Smooth muscle cell (in vitro differentiated cells): Measurements from ENCODE around the gene ARF5. TPM values are rescaled to one million over a fixed set of nuclear protein-coding genes. Genes with fewer than 3 reads are reported as not detected.
A peak's percentile ranks its signal among the peaks of the same experiment; 100 is the strongest.

ENCODE experiments used
- DNase-seq: peaks from one replicate; lab custom pipeline; 2025; ENCODE audit not compliant: unreplicated experiment; lab: John Stamatoyannopoulos, UW
- H2AFZ ChIP-seq: fragments of 200-600 bp; sonication (generic); 2 replicates; pipeline ENCODE4 v1.6.0; 2016; ENCODE audit warnings: antibody characterized with exemption, low read depth, mild to moderate bottlenecking
- H3F3A ChIP-seq: fragments of 200-600 bp; sonication (generic); 2 replicates; pipeline ENCODE4 v1.6.0; 2017; ENCODE audit warnings: antibody characterized with exemption, low read depth
- H3K27ac ChIP-seq: fragments of 200-600 bp; sonication (generic); 2 replicates; pipeline ENCODE4 v1.5.1; 2016; ENCODE audit warnings: low read depth, mild to moderate bottlenecking
- H3K27me3 ChIP-seq: fragments of 200-600 bp; sonication (generic); 2 replicates; pipeline ENCODE4 v1.6.1; 2016; ENCODE audit warnings: low read depth, mild to moderate bottlenecking
- H3K36me3 ChIP-seq: fragments of 200-600 bp; sonication (generic); 2 replicates; pipeline ENCODE4 v1.5.1; 2016; ENCODE audit warnings: low read depth
- H3K4me1 ChIP-seq: fragments of 200-600 bp; sonication (generic); 2 replicates; pipeline ENCODE4 v1.5.1; 2016; ENCODE audit warnings: low read depth
- H3K4me2 ChIP-seq: fragments of 200-600 bp; sonication (generic); 2 replicates; pipeline ENCODE4 v1.6.0; 2016; ENCODE audit warnings: mild to moderate bottlenecking
- H3K4me3 ChIP-seq: fragments of 200-600 bp; sonication (generic); 2 replicates; pipeline ENCODE4 v1.5.1; 2016; ENCODE audit warnings: mild to moderate bottlenecking
- H3K79me2 ChIP-seq: fragments of 200-600 bp; sonication (generic); 2 replicates; pipeline ENCODE4 v1.6.0; 2016; ENCODE audit warnings: low read depth, mild to moderate bottlenecking
- H3K9ac ChIP-seq: fragments of 200-600 bp; sonication (generic); 2 replicates; pipeline ENCODE4 v1.6.0; 2016; ENCODE audit warnings: low read depth
- H3K9me3 ChIP-seq: fragments of 200-600 bp; sonication (generic); replicated peaks from 2 replicates; pipeline ENCODE4 v1.5.1; 2016; ENCODE audit warnings: low read depth
- H4K20me1 ChIP-seq: fragments of 200-600 bp; sonication (generic); 2 replicates; pipeline ENCODE4 v1.6.0; 2016; ENCODE audit warnings: low read depth
- CTCF ChIP-seq: fragments of 200-600 bp; sonication (generic); IDR thresholded peaks from 2 replicates; pipeline ENCODE4 v1.5.1; 2017; ENCODE audit warnings: borderline replicate concordance, mild to moderate bottlenecking, antibody characterized with exemption; ENCODE audit not compliant: insufficient read depth, poor library complexity, severe bottlenecking
- WGBS: methylation state at CpG from one replicate; pipeline ENCODE4 v1.1.7; 2016; ENCODE audit warnings: low lambda C conversion rate; 5-methylcytosine and 5-hydroxymethylcytosine counted together
- polyA plus RNA-seq: library from polyadenylated mRNA; unstranded; fragments of >200 nt; fragmentation: Nextera tagmentation; extraction: Ambion mirVana; gene quantifications from 2 replicates; pipeline ENCODE4 v1.2.1, GENCODE V29; 2016
- total RNA-seq: library from RNA; depleted of rRNA; stranded (reverse); fragments of >200 nt; gene quantifications from 2 replicates; pipeline ENCODE4 v1.2.3, GENCODE V29; 2014

The ARF5 gene
- total and polyA plus RNA-seq, 2 experiments from 2014 or later: 196 to 219 TPM

- H3K9ac ChIP-seq: no peak overlapping the region
- no peak overlapping the region for H2AFZ ChIP-seq
- H3K4me3 ChIP-seq: no peak overlapping the region
- 77% methylated on average over 1 of the region's 1 CpG for WGBS
- H3K4me1 ChIP-seq: peaks cover 14% of the 10 kb centered on the region
- H3F3A ChIP-seq: no peaks in the 10 kb centered on the region
- peaks cover 58% of the 10 kb centered on the region for H4K20me1 ChIP-seq
- no peak overlapping the region for H3K27ac ChIP-seq
- no peaks in the 10 kb centered on the region for H3K9me3 ChIP-seq
- no peak for DNase-seq
- H3K27me3 ChIP-seq: no peaks in the 10 kb centered on the region
- H3K79me2 ChIP-seq: peaks cover 28% of the 10 kb centered on the region
- TF ChIP-seq CTCF: no peak
- no peak overlapping the region for H3K4me2 ChIP-seq
- no peaks in the 10 kb centered on the region for H3K36me3 ChIP-seq
Observed at GRCh38 chr7:127581716-127582115, 6.5 kb upstream of the ARF5 start.

DNA sequence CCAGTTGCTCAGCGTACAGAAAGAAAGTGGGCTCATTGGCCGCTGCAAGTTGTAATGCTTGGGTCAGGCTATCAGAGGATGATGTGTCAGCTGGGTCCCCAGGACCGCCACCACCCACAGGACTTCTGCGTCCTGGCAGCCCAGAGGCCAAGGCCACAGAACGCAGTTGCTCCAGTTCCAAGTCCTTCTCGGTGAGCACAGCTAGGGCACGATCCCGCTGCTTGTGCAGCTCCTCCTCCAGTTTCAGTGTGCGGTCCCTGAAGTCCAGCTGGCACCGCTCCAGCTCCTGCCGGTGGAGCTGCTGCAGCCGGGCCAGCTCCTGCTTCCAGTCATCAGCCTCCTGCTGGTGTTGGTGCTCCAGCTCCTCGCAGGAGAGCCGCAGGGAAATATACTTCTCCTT lies 5.8 kb upstream of the ARF5 start:
- no peaks in the 10 kb centered on the region for H3K9me3 ChIP-seq
- no peak overlapping the region for H3K4me3 ChIP-seq
- peaks cover 58% of the 10 kb centered on the region for H4K20me1 ChIP-seq
- peaks cover 28% of the 10 kb centered on the region for H3K79me2 ChIP-seq
- H3K36me3 ChIP-seq: no peaks in the 10 kb centered on the region
- no peaks in the 10 kb centered on the region for H3K27me3 ChIP-seq
- H3K9ac ChIP-seq: no peak overlapping the region
- no peaks in the 10 kb centered on the region for H3F3A ChIP-seq
- H2AFZ ChIP-seq: no peak overlapping the region
- 91% methylated on average over 14 of the region's 14 CpGs for WGBS
- TF ChIP-seq CTCF: no peak
- H3K27ac ChIP-seq: no peak overlapping the region
- no peak for DNase-seq
- H3K4me1 ChIP-seq: peaks cover 14% of the 10 kb centered on the region
- H3K4me2 ChIP-seq: no peak overlapping the region

GRCh38 chr7:127584648-127585043 lies 3.6 kb upstream of the ARF5 start:
- Histone ChIP-seq H4K20me1 (peaks cover 58% of the 10 kb centered on the region), H3F3A (no peaks in the 10 kb centered on the region), H3K36me3 (no peaks in the 10 kb centered on the region), H3K27ac (peak overlapping the region; percentile 90), H2AFZ (no peak overlapping the region), H3K4me3 (peak overlapping the region; percentile 95), H3K79me2 (peaks cover 42% of the 10 kb centered on the region), H3K9ac (peak overlapping the region; percentile 96), H3K27me3 (no peaks in the 10 kb centered on the region), H3K9me3 (no peaks in the 10 kb centered on the region), H3K4me2 (peak overlapping the region; percentile 99), H3K4me1 (peaks cover 21% of the 10 kb centered on the region)
- no peak for DNase-seq
- WGBS: 51% methylated on average over 12 of the region's 12 CpGs
- TF ChIP-seq CTCF: no peak
